OCI-LY7 (cell line): ENCODE results near the gene NVL.

ENCODE experiments used
- EZH2phosphoT487 ChIP-seq: fragments of 200-600 bp; sonication (generic); IDR thresholded peaks from 2 replicates; pipeline ENCODE4 v1.6.1; 2018; ENCODE audit warnings: low read depth, borderline replicate concordance, mild to moderate bottlenecking, mixed run types, antibody characterized with exemption, low read length, moderate library complexity, mixed read lengths
- TF ChIP-seq, protein P1 (sequence below): fragments of 200-600 bp; sonication (generic); conservative IDR thresholded peaks from 2 replicates; pipeline ENCODE4 v1.5.1; 2014; ENCODE audit warnings: mild to moderate bottlenecking, antibody characterized with exemption, low read length, moderate library complexity, mixed read lengths

GRCh38 chr1:224196813-224197600 lies 133.0 kb downstream of the NVL start:
- TF ChIP-seq, protein P1, sequence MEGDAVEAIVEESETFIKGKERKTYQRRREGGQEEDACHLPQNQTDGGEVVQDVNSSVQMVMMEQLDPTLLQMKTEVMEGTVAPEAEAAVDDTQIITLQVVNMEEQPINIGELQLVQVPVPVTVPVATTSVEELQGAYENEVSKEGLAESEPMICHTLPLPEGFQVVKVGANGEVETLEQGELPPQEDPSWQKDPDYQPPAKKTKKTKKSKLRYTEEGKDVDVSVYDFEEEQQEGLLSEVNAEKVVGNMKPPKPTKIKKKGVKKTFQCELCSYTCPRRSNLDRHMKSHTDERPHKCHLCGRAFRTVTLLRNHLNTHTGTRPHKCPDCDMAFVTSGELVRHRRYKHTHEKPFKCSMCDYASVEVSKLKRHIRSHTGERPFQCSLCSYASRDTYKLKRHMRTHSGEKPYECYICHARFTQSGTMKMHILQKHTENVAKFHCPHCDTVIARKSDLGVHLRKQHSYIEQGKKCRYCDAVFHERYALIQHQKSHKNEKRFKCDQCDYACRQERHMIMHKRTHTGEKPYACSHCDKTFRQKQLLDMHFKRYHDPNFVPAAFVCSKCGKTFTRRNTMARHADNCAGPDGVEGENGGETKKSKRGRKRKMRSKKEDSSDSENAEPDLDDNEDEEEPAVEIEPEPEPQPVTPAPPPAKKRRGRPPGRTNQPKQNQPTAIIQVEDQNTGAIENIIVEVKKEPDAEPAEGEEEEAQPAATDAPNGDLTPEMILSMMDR: no peak
- no peak for TF ChIP-seq EZH2phosphoT487
